Right atrium auricular region (tissue), 2 donors: ENCODE data around the gene ZNF714. TPM values are rescaled to one million over a fixed set of nuclear protein-coding genes. Genes with fewer than 3 reads are reported as not detected.

ENCODE experiments used
- DNase-seq: peaks from one replicate; pipeline ENCODE4 v3.0.0-alpha.2; 2019; ENCODE audit warnings: low spot score
- H3K27ac ChIP-seq, 2 donors: fragments of 200-600 bp; sonication (generic); 1 replicate in 1 of 2; 2 replicates in 1 of 2; pipeline ENCODE4 v1.5.1; 2016 to 2019
- H3K27me3 ChIP-seq, 2 donors: fragments of 200-600 bp; sonication (generic); one replicate each; pipeline versions ENCODE4 v1.5.1 to v1.6.0; 2017 to 2019
- H3K36me3 ChIP-seq: fragments of 200-600 bp; sonication (generic); one replicate; pipeline ENCODE4 v1.5.1; 2016
- H3K4me1 ChIP-seq, 2 donors: fragments of 200-600 bp; sonication (generic); one replicate each; pipeline versions ENCODE4 v1.5.1 to v1.6.0; 2017 to 2019
- H3K4me3 ChIP-seq, 2 donors: fragments of 200-600 bp; sonication (generic); 1 replicate in 1 of 2; 2 replicates in 1 of 2; pipeline ENCODE4 v1.5.1; 2017 to 2019; ENCODE audit warnings: mild to moderate bottlenecking in 1 of 2, moderate library complexity in 1 of 2
- H3K9me3 ChIP-seq, 2 donors: fragments of 200-600 bp; sonication (generic); one replicate each; pipeline ENCODE4 v1.5.1; 2019
- total RNA-seq, 2 donors: library from RNA; depleted of rRNA; stranded (reverse); fragments of >200 nt; gene quantifications; one replicate each; pipeline ENCODE4 v1.1.0, GENCODE V29; 2016
- TF ChIP-seq, protein P1 (sequence below), 2 donors: fragments of 200-600 bp; sonication (generic); IDR thresholded peaks; one replicate each; pipeline ENCODE4 v1.5.1; 2019; ENCODE audit warnings: antibody characterized with exemption in 2 of 2

The ZNF714 gene
- total RNA-seq, 2 donors from 2014 or later, result 1.4 to 2.4 TPM

DNA sequence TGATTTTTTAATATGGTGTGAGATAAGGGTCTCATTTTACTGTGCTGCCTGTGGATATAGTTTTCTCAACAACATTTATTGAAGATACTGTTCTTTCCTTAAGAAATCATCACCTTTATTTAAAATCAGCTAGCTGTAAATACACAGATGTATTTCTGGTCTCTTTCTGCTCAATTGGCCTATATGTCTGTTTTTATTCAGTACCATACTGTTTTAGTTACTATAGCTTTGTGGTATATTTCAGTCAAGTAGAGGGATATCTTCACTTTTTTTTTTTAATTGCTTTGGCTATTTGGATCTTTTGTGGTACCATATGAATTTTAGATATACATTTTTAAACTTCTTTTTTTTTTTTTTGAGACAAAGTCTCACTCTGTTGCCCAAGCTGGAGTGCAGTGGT, 16.7 kb upstream of the ZNF714 start:
- no peak for DNase-seq
- Histone ChIP-seq H3K9me3 (peaks cover 0 to 20% of the 10 kb centered on the region in 2 donors), H3K27me3 (no peaks in the 10 kb centered on the region), H3K27ac (no peak overlapping the region), H3K36me3 (peaks cover 16% of the 10 kb centered on the region), H3K4me3 (no peak overlapping the region), H3K4me1 (no peaks in the 10 kb centered on the region)
- TF ChIP-seq, protein P1, sequence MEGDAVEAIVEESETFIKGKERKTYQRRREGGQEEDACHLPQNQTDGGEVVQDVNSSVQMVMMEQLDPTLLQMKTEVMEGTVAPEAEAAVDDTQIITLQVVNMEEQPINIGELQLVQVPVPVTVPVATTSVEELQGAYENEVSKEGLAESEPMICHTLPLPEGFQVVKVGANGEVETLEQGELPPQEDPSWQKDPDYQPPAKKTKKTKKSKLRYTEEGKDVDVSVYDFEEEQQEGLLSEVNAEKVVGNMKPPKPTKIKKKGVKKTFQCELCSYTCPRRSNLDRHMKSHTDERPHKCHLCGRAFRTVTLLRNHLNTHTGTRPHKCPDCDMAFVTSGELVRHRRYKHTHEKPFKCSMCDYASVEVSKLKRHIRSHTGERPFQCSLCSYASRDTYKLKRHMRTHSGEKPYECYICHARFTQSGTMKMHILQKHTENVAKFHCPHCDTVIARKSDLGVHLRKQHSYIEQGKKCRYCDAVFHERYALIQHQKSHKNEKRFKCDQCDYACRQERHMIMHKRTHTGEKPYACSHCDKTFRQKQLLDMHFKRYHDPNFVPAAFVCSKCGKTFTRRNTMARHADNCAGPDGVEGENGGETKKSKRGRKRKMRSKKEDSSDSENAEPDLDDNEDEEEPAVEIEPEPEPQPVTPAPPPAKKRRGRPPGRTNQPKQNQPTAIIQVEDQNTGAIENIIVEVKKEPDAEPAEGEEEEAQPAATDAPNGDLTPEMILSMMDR (IDR thresholded peaks at IDR 0.05), result no peak

DNA sequence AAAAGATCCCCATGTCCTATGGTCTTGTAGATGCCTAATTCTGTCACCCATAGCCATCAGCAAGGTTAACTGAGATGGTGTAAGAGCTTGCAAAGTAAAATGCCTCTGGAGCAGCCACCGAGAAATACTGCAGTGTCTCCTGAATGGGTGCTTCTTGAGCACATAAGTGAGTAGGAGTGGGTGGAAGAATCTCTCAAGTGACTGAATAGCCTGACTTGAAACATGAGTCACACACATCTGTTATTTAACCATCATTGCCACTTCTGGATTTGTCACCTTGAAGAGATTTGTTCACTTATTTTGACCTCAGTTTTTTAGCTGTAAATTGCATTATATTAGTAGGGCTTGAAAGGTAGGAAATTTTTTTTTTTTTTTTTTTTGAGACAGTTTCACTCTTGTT, 2.3 kb downstream of the ZNF714 start:
- no peaks in the 10 kb centered on the region for H3K4me1 ChIP-seq
- H3K4me3 ChIP-seq, result no peak overlapping the region
- no peaks in the 10 kb centered on the region for H3K36me3 ChIP-seq
- TF ChIP-seq, protein P1 (IDR thresholded peaks at IDR 0.05), result no peak
- DNase-seq, result no peak
- no peak overlapping the region for H3K27ac ChIP-seq
- H3K9me3 ChIP-seq, result no peaks in the 10 kb centered on the region
- H3K27me3 ChIP-seq, result no peaks in the 10 kb centered on the region

DNA sequence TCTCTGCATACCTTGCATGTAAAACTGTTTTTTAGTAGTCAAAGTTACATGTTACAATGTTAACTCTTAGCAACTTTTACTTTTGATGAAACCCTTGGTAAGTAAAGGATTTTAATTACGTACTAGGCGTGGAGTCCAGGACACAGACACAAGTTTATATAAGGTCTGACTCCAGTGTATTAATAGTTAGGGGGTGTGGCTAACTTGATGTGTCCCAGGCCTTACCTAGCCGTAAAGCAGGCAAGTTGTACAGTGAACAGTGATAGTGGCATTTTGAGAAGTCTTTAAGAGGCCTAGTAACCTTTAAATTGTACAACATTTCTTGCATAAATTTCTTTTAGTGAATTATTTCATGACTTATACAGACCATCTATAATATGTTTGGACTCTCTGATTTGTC, 5.9 kb downstream of the ZNF714 start:
- no peaks in the 10 kb centered on the region for H3K36me3 ChIP-seq
- no peaks in the 10 kb centered on the region for H3K27me3 ChIP-seq
- H3K4me3 ChIP-seq, result no peak overlapping the region
- DNase-seq, result no peak
- H3K9me3 ChIP-seq, result no peaks in the 10 kb centered on the region
- H3K4me1 ChIP-seq, result no peaks in the 10 kb centered on the region
- TF ChIP-seq, protein P1 (IDR thresholded peaks at IDR 0.05), result no peak
- no peak overlapping the region for H3K27ac ChIP-seq

DNA sequence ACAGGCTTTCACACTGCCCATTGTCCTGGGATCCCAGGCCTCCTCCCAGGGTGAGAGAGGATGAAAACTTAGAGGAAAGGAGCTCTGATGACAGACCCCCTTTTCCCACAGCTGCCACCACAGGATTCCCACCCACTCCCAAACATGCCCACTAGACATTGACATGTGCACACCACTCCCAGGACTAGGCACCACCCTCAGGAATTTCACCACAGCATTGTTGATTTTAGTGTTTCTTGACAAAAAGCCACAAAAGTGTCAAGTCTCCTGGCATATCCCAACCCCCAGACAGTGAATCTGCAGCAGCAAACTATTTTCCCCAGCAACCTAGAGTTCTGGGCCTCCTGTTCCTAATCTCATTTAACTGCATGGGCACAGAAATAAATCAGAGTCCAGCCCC, 10.1 kb downstream of the ZNF714 start:
- Histone ChIP-seq H3K27me3 (no peaks in the 10 kb centered on the region), H3K4me3 (no peak overlapping the region), H3K9me3 (no peaks in the 10 kb centered on the region), H3K27ac (no peak overlapping the region), H3K4me1 (no peaks in the 10 kb centered on the region), H3K36me3 (no peaks in the 10 kb centered on the region)
- TF ChIP-seq, protein P1 (IDR thresholded peaks at IDR 0.05), result no peak
- no peak for DNase-seq

DNA sequence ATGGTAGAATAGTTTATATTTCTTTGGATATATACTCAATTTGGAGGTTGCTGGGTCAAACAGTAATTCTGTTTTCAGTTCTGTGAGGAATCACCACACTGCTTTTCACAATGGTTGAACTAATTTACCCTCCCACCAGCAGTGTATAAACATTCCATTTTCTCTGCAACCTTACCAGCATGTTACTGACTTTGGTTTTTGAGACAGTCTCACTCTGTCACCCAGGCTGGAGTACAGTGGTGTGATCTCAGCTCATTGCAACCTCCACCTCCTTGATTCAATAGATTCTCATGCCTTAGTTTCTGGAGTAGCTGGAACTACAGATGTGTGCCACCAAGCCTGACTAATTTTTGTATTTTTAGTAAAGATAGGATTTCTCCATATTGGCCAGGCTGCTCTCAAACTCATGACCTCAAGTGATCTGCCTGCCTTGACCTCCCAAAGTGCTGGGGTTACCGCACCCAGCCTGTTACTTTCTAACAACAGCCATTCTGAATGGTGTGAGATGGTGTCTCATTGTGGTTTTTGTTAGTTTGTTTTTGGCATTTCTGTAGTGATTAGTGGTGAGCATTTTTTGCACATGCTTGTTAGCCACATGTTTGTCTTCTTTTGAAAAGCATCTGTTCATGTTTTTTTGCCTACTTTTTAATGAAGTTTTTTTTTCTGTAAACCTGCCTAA, 12.5 kb downstream of the ZNF714 start:
- no peaks in the 10 kb centered on the region for H3K4me1 ChIP-seq
- TF ChIP-seq, protein P1 (IDR thresholded peaks at IDR 0.05), result no peak
- H3K36me3 ChIP-seq, result no peaks in the 10 kb centered on the region
- DNase-seq, result no peak
- no peaks in the 10 kb centered on the region for H3K27me3 ChIP-seq
- H3K4me3 ChIP-seq, result no peak overlapping the region
- H3K27ac ChIP-seq, result no peak overlapping the region
- no peaks in the 10 kb centered on the region for H3K9me3 ChIP-seq

DNA sequence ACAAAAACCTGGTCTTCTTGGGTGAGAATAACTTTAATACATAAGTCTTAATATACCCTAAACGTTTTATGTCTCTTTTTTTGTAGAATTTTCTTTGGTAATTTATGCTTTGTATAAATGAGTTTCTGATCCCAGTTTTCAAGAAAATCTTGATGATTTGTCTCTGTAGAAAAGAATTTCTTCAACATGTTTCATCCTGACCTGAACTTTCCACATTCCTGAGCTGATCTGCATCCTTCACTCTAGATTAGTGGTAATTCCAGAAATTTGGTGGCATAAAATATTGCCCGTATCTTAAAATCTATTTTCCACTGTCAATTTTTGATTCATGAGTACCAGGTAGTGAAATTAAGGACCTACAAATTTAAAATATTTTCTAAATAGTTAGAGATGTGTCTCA, 16.3 kb downstream of the ZNF714 start:
- no peak for DNase-seq
- H3K9me3 ChIP-seq, result no peaks in the 10 kb centered on the region
- no peaks in the 10 kb centered on the region for H3K36me3 ChIP-seq
- no peak overlapping the region for H3K4me3 ChIP-seq
- H3K4me1 ChIP-seq, result no peaks in the 10 kb centered on the region
- H3K27ac ChIP-seq, result no peak overlapping the region
- H3K27me3 ChIP-seq, result no peaks in the 10 kb centered on the region
- TF ChIP-seq, protein P1 (IDR thresholded peaks at IDR 0.05), result no peak
